ENCODE measurements around the gene ADGRL2.
A peak's percentile ranks its signal among the peaks of the same experiment; 100 is the strongest.

Gene ADGRL2

DNA sequence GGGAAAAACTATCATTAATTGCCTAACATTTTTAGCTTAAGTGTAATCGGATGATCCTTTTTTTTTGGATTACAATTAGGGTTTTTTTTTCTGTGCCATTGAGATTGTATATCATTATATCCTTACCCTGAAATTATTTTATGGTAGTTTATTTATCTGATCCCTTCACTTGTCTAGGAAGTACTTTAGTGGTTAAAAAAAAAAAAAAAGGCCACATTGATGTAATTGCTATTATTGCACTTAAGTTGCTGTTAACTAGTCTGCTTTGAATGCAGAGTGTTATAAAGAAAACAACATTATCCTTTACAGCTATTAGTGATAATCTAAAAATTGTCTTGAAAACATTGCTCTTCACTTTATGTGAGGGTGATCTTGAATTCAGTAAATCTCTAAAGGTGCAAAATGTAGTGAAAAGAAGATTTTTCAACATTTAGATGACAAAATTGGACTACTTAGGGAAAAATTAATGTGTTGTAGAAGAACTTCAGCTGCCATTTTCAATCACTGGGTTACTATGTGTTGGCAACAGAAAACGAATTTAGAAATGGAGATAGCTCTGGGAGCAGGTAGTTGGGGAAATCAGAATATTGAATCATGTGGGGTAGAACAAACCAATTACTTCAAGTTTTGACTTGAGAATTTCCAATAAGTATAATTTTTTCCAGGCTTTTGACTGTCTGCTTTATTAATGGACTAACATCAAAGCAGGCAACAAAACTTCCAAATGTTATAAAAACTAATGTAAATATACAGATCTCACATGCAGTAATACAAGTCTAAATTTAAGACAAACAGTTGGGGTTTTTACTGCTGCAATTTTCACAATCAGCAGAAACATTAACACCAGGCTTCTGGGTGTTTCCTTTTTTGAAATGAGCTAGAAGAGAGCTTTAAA lies 5.0 kb downstream of the ADGRL2 start:
- no peak for DNase-seq (ENCODE audit: low spot score)

DNA sequence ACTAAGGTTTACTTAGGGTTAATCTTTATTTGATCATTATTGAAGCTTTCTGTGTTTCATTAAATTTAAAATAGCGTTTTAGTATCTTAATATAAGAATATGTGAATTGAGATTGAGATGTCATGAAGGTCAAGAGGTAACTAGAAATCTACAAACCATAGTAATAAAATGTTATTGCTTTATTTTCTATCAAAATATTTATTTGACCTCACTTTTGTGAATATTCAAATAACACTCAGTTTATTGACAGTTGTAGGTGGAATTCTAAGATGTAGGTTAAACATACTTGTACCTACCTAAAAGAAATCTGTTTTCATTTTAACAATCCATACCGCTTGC lies 5.7 kb downstream of the ADGRL2 start:
- no peak for DNase-seq (ENCODE audit: low spot score)

DNA sequence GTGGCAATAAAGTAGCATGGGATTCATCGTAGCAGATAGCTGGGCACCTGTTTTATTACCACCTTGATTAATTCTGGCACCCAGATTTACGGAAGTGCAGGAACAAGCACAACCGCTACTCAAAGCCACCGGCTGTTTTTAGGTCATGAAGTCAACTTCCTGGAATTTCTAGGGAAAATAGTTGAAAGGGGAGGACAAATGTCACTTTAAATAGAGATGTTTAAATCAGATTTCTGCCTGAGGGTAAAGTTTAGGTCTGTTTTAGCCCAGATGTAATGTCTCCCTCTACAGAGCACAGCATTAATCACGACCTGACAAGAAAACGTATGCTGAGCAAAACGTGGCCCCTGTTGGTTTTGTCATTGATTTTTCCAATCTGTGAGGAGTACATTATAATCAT lies 8.0 kb downstream of the ADGRL2 start:
- DNase-seq (ENCODE audit: low spot score), result no peak

DNA sequence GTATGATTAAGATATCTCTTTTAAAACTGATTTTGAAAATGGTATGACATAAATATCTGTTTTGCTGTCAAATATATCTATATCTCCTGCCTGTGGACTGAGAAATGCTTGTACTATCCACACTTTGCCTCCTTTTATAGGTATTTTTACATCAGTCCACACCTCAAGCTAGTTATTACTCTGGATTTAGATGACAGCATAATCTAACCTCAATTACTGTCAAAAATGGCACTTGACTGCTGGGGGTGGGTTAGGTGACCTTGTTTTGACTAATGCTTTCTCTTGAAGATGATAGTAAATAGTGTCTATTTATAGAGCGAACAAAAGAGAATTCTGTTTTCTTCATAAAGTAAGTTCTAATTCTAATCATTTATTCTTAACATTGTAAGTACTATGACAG lies 9.1 kb downstream of the ADGRL2 start:
- DNase-seq (ENCODE audit: low spot score), result no peak

DNA sequence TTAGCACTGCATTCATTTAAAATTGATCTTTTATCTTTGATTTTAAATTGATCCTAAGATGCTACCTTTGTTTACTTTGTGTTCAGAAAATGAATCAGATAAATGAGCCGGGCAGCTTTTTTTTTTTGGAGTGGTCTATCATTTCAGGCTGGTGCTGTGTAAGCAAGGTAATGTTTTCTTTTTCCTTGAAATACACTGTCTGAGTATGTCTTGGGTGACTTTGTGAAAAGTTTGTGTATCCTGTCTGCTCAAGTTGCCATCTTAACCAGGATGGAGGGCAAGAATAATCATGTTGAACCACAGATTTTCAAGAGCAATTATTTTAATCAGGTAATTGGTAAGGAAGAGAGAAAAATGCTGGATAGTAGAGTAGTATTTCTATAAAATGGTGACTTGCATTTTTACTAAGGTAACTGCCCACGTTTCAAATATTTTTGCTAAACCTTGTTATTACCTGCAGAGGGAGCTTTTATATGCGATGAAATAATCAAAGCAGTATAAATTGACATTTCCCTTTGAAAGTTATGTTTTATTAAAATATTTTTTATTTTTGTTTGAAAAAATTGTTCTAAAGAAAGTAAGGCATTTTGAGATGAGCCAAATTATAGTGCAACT lies 11.1 kb downstream of the ADGRL2 start:
- DNase-seq (ENCODE audit: low spot score), result no peak

DNA sequence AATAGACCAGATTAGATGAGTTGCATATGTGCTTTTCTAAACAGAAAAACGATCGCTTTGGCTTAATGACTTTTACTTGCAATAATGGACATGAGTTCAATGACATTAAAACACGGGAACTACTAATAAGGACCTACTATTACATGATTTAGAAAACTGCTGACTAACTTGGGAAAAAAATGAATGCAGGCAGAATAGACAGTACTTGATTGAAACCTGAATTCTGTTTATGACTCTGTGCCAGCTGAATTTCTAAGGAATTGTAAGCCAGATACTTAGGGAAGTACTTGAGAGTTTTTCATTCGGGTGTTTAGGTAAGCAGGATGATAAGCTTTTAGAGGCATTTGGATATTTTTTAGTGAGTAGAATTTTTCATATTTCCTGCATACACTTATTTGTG lies 12.0 kb downstream of the ADGRL2 start:
- DNase-seq (ENCODE audit: low spot score), result no peak

DNA sequence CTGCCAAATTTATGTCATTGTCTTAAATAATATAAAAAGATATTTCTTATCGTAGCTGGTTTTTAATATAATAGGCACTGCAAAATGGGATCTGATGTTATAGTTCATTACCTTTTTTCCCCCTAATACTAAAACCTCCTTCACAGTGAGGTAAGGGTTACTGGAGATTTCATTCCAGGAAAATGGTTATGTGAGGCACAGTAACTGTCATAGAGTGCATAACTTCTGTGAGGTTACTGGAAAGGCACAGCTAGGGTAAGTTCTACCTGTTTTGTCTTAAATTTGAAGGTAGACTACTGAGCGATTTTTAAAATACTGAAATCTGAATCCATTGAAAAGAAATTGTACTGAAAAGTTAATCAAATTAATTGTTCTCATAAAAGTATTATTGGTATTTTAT lies 13.0 kb downstream of the ADGRL2 start:
- no peak for DNase-seq (ENCODE audit: low spot score)

DNA sequence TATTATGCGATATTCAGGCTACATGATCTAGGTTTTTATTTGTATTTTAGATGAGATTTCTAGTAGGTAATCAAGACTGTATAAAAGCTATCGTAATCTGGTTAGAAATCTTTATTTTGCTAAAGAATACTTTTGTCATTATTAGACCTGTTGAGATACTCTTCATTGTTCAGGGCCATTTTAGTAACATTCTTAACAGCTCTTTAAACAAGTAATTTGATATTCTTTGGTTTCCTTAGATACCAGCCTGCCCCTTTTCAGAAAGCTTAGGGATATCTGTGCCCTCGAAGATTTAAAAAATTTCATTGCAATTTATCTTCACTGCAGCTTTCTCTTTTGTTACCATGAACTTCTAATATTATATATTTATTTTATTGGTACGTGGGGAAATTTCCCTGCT lies 18.9 kb downstream of the ADGRL2 start:
- no peak for DNase-seq (ENCODE audit: low spot score)

DNA sequence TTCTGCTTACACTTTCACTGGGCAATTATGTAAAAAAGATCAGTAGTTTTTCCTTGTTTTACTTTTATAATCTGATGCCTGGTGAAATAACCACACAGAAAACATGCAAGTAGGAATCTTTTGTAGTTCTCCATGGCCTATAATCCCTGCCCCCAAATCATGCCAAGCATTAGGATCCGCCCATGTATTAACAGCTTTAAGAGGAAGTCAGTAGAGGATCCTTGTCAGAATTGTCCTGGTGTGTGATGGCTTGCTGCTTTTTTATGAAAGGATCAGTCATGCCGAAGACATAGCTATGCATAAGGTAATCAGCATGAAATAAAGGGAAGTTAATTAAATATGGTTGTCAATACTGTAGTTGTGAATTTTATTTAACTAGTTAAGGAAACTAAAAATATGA lies 20.0 kb downstream of the ADGRL2 start:
- no peak for DNase-seq (ENCODE audit: low spot score)

DNA sequence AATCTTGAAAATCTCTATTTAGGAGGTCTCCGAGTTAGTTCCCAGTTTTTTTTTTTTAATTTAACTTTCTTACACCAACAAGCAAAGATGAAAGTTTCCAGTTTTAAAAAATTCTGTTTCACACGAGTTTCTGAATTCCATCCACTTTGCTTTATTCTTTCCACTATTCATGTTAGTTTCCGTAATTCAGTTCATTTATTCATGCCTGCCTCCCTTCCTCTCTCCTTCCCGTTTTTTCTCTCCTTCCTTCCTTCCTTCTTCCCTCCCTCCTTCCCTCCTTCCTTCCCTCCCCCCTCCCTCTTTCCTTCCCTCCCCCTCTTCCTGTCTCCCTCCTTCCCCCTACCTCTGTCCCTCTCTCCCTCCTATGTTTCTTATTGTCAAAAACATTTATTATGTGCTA lies 22.3 kb downstream of the ADGRL2 start:
- DNase-seq (ENCODE audit: low spot score), result no peak

DNA sequence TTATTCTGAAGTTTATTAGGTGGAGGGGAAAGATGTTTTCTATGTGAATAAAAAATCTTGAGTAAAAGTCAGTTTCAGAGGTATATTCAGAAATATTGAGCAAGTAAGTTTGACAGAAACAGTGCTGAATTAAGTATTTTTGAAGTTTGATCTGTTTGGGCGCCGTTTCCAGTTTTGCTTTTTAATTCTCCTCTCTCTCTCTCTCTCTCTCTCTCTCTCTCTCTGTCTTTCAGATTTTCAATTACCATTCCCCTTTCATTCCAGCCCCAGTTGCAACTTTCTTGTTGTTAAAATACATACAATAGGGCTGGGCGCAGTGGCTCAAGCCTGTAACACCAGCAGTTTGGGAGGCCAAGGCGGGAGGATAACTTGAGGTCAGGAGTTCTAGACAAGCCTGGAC lies 24.0 kb downstream of the ADGRL2 start:
- no peak for DNase-seq (ENCODE audit: low spot score)

DNA sequence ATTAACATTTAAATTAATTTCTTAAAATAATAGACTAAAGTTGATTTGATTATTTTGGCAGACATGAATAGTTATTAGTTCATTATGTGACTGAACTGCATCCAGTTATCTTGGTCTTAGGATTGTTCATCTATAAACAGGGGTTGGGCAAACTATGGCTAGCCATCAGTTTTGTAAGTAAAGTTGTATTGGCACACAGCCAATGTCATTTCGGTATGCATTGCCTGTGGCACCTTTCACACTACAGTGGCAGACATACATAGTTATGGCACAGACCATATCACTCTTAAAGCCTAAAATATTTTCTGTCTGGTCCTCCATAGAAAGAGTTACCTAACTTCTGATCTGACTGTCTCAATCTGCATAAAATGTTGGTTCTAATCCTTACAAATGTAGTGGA lies 27.2 kb downstream of the ADGRL2 start:
- no peak for DNase-seq (ENCODE audit: low spot score)

DNA sequence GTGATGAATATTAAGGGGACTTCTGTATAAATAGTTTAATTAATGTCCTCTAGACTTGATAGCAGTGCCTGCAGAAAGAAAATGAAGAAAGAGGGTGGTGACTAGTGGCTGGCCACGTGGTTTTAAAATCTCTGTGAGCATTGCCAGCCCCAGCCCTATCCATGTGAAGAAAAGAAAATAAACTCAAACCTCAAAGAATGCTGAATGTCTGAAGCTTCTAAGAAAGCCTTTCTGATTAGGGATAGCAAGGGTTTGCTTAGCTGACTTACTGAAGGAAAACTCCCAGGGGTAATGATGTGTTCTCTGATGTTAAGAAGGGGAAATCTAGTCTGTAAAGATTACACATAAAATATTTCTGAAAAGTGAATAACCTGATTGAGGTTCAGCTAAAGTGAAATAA lies 31.8 kb downstream of the ADGRL2 start:
- no peak for DNase-seq (ENCODE audit: low spot score)

DNA sequence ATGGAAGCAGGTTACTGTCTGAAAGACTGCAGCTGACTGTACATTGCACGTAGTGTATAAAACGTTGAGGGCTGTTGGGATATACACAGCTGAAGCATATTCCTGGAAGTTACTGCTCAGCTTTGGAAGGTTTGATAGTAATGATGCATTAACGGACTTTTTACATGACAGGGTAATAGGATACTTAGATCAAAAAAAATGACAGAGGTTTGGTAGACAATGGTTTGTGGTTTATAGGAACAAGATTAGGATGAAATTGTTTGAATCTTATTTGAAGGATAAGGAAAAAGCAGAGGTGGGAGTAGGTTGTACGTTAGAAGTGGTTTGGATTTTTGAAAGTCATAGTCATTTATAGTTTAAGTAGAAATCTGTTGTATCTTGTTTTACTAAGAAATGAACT lies 33.0 kb downstream of the ADGRL2 start:
- DNase-seq (ENCODE audit: low spot score), result peak; percentile 3

DNA sequence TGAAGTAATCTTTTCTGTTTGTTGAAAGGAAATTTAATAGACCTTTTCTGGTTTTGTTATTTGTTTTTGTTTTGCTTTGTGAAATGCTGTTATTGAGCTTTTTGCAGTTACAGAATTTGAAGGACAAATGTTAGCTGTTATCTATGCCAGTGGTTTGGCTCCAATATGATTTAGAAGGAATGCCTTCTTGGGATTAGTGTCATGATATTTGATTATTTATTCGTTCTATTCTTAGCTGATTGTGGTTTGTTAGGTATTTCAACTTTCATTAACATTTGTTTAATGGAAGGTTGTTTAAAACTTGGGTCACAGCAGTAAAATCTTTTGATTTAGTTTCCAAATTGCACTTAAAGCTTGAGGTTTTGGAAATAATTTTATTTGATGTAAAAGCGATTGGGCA lies 33.5 kb downstream of the ADGRL2 start:
- no peak for DNase-seq (ENCODE audit: low spot score)

DNA sequence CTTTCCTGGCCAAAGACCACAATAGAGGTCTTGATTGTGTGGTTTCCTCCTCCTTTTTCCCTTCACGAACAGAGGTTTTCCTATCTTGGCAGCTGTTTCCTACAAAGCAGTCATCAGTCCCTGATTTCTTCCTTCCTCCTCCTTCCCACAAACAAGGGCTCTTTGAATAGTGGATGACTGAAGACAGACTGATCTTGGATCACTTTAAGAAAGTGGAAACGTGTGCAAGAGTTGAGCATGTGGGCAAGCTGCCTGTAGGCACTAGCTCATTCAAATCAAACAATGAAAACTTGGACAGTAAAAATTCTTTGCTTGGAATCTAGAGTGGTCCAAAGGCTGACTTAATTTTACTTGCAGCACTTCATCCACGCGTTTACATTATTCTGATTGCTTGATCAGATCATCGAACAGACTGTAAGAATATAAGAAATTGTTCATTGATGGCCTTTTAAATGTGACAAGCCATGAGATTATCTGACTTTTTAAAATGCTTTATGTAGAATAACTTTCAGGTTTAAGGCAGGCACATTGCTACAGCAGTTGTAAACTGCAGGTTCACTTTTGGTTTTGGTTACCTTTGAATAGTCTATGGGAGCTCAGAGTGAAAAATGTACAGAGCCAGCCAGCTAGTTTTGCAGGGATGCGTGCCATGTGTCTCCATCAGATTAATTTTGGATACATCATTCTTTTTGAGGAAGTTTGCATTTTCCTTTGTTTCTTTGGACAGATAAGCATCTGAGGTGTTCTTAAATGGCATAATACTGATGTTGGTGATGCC lies 34.4 kb downstream of the ADGRL2 start:
- DNase-seq (ENCODE audit: low spot score), result no peak

DNA sequence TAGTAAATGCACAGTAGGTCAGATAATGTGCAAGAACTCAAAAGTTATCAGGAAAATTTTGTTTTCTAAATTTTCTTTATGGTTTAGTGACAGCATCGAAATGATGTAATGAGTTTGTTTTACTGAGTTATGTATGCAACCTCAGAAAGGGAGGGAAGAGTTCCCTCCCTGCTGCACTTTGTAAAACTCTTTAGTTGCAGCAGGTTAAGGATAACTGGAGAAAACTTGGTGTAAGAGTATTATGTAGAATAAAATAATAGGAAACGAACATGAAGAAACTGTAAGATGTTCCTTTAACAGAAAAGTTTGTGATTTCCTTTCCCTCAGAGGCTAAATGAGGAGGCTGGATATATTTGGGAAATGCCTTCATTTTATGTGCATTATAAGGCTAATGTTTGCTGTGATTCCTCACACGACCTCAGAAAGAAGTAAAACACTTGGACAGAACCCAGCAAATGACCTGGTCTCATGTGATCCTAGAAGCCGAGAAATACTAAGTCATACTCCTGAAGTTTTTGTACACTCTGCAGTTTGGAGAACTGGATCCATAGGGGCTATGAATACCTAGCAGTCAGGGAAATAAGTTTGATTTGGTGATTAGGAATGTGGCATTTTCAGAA lies 35.4 kb downstream of the ADGRL2 start:
- no peak for DNase-seq (ENCODE audit: low spot score)

DNA sequence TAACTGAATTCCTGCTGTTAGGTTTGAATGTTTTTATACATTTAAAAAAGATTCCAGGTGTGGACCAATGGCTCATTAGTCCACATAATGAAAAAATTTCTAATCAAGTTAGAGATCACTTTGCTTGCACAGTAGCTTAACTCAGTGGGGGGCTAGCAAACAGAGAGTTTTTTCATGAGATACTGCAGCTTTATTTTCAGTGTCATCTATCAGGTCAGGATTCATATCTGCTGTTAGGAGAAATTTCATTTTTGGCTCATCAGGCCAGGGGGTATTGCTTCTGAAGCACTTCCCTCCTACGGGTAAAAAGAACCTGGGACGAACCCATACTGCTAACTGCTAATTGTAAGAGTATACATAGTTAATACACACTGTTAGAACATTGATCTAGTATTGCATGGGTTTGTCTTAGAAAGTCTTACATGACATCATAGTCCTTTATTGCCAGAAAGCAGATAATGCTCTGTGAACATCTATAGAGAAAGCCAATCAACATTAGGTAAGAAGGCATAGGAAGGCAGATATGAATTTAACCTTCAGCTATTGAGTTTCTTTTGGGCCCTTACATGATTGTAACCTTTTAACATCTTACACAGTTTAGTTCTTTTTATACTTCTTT lies 38.0 kb downstream of the ADGRL2 start:
- no peak for DNase-seq (ENCODE audit: low spot score)

DNA sequence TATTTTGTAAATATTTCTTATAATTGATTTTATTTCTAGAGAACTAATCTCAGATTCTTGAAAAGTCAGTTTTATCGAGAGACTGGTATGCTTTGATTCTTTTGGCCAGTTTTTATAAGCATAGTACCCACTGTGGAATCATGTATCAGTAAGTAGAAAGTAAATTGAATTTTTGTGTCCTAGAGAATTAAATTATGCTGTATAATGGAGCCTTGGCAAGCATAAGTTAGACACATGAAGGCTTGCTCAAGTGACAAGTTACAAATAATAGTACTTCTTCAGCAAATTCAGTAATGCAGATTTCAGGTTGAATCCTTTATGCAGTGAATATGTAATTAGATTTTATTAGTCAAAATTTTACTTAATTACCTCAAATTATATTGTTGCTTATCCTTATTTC lies 40.1 kb downstream of the ADGRL2 start:
- no peak for DNase-seq (ENCODE audit: low spot score)

DNA sequence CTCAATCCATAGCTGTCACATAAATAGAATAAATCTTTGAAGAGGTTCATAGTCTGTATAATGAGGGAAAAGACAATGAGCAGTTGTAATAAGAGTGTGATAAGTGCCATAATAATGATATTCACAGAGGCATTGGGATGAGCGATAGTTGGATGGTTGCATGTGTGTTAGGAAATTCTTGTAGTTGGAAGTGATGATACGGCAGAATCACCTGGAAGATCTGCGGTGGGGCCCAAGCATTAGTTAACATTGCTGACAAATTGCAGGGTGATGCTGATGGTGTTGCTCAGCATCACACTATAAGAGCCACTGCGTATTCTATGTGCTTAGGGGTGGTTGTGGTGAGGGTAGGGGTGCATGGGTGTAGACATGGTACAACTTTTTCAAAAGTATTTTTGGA lies 41.1 kb downstream of the ADGRL2 start:
- DNase-seq (ENCODE audit: low spot score), result no peak

DNA sequence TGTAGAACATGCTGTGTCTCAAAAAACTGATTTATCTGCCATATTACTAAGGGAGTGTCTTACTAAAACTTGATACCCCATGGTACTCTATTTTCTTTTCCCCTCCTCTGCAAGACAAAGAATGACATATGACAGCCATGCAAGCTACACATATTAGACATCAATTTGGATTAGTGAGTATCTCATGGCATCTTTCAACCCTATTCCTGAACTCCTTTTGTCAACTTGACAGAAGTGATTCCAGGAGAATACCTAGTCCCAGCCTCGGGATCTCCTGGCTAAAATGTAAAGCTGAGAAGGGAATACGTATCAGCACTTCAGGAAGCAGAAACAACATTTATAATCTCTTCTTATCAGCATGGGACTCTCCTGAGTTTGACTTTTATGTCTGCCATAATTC lies 43.7 kb downstream of the ADGRL2 start:
- no peak for DNase-seq (ENCODE audit: low spot score)

DNA sequence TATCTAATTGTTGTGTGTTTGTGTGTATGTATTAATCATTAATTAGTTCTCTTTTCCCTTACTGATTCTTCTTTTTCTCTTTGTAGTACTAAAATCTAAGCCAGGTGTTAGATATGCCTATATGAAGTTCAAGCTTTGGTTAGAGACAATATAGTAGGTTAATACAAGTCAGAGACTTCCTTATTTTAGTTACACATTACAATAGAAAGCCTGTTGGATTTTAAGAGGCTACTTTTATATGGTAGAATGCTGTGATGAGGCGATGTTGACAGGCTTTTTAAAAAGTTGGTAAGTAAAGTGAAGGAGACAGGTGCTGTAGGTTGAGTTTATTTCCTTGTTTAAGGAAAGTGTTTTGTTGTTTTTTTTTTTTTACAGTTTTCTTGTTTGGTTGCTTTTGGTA lies 45.9 kb downstream of the ADGRL2 start:
- DNase-seq (ENCODE audit: low spot score), result no peak
